Peyer's patch (tissue), 4 donors: ENCODE measurements around the gene SP9. TPM values are rescaled to one million over a fixed set of nuclear protein-coding genes. Genes with fewer than 3 reads are reported as not detected.
A peak's percentile ranks its signal among the peaks of the same experiment; 100 is the strongest.

Experiments used
- DNase-seq, 3 donors: peaks; one replicate each; pipeline ENCODE4 v3.0.0-alpha.2; 2017 to 2019
- H3K27ac ChIP-seq, 4 donors: fragments of 200-600 bp; sonication (generic); one replicate each; pipeline ENCODE4 v1.5.1; 2016 to 2019
- H3K27me3 ChIP-seq, 2 donors: fragments of 200-600 bp; sonication (generic); one replicate each; pipeline ENCODE4 v1.5.1; 2019
- H3K36me3 ChIP-seq, 3 donors: fragments of 200-600 bp; sonication (generic); one replicate each; pipeline ENCODE4 v1.5.1; 2016 to 2019
- H3K4me1 ChIP-seq, 4 donors: fragments of 200-600 bp; sonication (generic); one replicate each; pipeline ENCODE4 v1.5.1; 2016 to 2019
- H3K4me3 ChIP-seq, 4 donors: fragments of 200-600 bp; sonication (generic); 1 replicate in 3 of 4; 2 replicates in 1 of 4; pipeline ENCODE4 v1.5.1; 2016 to 2019; ENCODE audit warnings: mild to moderate bottlenecking in 1 of 4
- H3K9me3 ChIP-seq, 4 donors: fragments of 200-600 bp; sonication (generic); one replicate each; pipeline ENCODE4 v1.5.1; 2016 to 2019; ENCODE audit warnings: mild to moderate bottlenecking in 1 of 4
- CTCF ChIP-seq, 6 experiments: fragments of 450-650 bp in 4 of 6; fragments of 200-600 bp in 2 of 6; sonication (generic) in 1 of 6; IDR thresholded peaks; one replicate each; pipeline ENCODE4 v1.5.1; 2017 to 2019; ENCODE audit warnings: antibody characterized with exemption in 6 of 6, mild to moderate bottlenecking in 3 of 6, moderate library complexity in 1 of 6
- POLR2A ChIP-seq, 2 donors: fragments of 450-650 bp; IDR thresholded peaks; one replicate each; pipeline ENCODE4 v1.5.1; 2017; ENCODE audit warnings: antibody characterized with exemption in 2 of 2, mild to moderate bottlenecking in 2 of 2, moderate library complexity in 2 of 2
- total RNA-seq, 4 donors: library from RNA; depleted of rRNA; stranded (reverse); fragments of >200 nt; gene quantifications; one replicate each; pipeline ENCODE4 v1.1.0, GENCODE V29; 2016

SP9 gene
- total RNA-seq, 4 donors from 2014 or later: not detected

- no peaks in the 10 kb centered on the region for H3K36me3 ChIP-seq
- no peak for TF ChIP-seq POLR2A (IDR thresholded peaks at IDR 0.05)
- no peak for TF ChIP-seq CTCF (IDR thresholded peaks at IDR 0.05)
- peak overlapping the region; percentile 32 to 47 (median 42) for H3K4me3 ChIP-seq
- H3K27me3 ChIP-seq: peaks cover 0 to 55% of the 10 kb centered on the region in 2 donors
- peak in 1 of 3 donors; percentile 51 for DNase-seq
- H3K27ac ChIP-seq: no peak overlapping the region
- no peaks in the 10 kb centered on the region for H3K9me3 ChIP-seq
- peaks cover 6 to 29% (median 14%) of the 10 kb centered on the region in 4 donors for H3K4me1 ChIP-seq
These were observed 8.4 kb upstream of the SP9 start for GRCh38 chr2:174326161-174327020.

- H3K36me3 ChIP-seq: no peaks in the 10 kb centered on the region
- peak in 1 of 3 donors; percentile 50 for DNase-seq
- no peak overlapping the region for H3K27ac ChIP-seq
- TF ChIP-seq POLR2A (IDR thresholded peaks at IDR 0.05) (no peak), CTCF (IDR thresholded peaks at IDR 0.05) (no peak)
- peaks cover 0 to 63% of the 10 kb centered on the region in 2 donors for H3K27me3 ChIP-seq
- H3K4me1 ChIP-seq: peaks cover 6 to 30% (median 14%) of the 10 kb centered on the region in 4 donors
- H3K9me3 ChIP-seq: no peaks in the 10 kb centered on the region
- H3K4me3 ChIP-seq: peak overlapping the region in 3 of 4 donors; percentile 39 to 47 (median 46)
These were observed 7.5 kb upstream of the SP9 start for GRCh38 chr2:174327021-174327840.

- TF ChIP-seq POLR2A (IDR thresholded peaks at IDR 0.05) (no peak), CTCF (IDR thresholded peaks at IDR 0.05) (no peak)
- peaks cover 6 to 35% (median 14%) of the 10 kb centered on the region in 4 donors for H3K4me1 ChIP-seq
- H3K9me3 ChIP-seq: no peaks in the 10 kb centered on the region
- H3K27me3 ChIP-seq: peaks cover 0 to 69% of the 10 kb centered on the region in 2 donors
- DNase-seq: no peak
- H3K27ac ChIP-seq: no peak overlapping the region
- no peaks in the 10 kb centered on the region for H3K36me3 ChIP-seq
- H3K4me3 ChIP-seq: no peak overlapping the region
These were observed 7.0 kb upstream of the SP9 start for GRCh38 chr2:174327841-174328113.

GRCh38 chr2:174328114-174328960 lies 6.4 kb upstream of the SP9 start:
- Histone ChIP-seq H3K4me3 (no peak overlapping the region), H3K27ac (no peak overlapping the region), H3K27me3 (peaks cover 0 to 74% of the 10 kb centered on the region in 2 donors), H3K4me1 (peaks cover 6 to 39% (median 14%) of the 10 kb centered on the region in 4 donors), H3K36me3 (no peaks in the 10 kb centered on the region), H3K9me3 (no peaks in the 10 kb centered on the region)
- DNase-seq: no peak
- no peak for TF ChIP-seq POLR2A (IDR thresholded peaks at IDR 0.05)
- no peak for TF ChIP-seq CTCF (IDR thresholded peaks at IDR 0.05)
